B cell (primary cell): ENCODE results near the gene ABCB10.

Source experiments
- EZH2 ChIP-seq: IDR thresholded peaks from 2 replicates; pipeline ENCODE4 v1.6.1; 2012; ENCODE audit warnings: borderline replicate concordance, low read depth, mild to moderate bottlenecking, moderate library complexity, low read length; ENCODE audit not compliant: insufficient read depth, poor library complexity, severe bottlenecking
- TF ChIP-seq, protein P1 (sequence below): fragments of 200-600 bp; IDR thresholded peaks from one replicate; pipeline ENCODE4 v1.8.0; 2022; ENCODE audit warnings: antibody characterized with exemption, mild to moderate bottlenecking

- TF ChIP-seq, protein P1, sequence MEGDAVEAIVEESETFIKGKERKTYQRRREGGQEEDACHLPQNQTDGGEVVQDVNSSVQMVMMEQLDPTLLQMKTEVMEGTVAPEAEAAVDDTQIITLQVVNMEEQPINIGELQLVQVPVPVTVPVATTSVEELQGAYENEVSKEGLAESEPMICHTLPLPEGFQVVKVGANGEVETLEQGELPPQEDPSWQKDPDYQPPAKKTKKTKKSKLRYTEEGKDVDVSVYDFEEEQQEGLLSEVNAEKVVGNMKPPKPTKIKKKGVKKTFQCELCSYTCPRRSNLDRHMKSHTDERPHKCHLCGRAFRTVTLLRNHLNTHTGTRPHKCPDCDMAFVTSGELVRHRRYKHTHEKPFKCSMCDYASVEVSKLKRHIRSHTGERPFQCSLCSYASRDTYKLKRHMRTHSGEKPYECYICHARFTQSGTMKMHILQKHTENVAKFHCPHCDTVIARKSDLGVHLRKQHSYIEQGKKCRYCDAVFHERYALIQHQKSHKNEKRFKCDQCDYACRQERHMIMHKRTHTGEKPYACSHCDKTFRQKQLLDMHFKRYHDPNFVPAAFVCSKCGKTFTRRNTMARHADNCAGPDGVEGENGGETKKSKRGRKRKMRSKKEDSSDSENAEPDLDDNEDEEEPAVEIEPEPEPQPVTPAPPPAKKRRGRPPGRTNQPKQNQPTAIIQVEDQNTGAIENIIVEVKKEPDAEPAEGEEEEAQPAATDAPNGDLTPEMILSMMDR: no peak
- no peak for TF ChIP-seq EZH2
Measured at GRCh38 chr1:229557200-229557850, 1.2 kb downstream of the ABCB10 start.
